CD4-positive, alpha-beta T cell treated with Interleukin-6 at 100 ng/mL for 8 hours (primary cell): ENCODE data around the gene PIGV.
"Not testable (repeated sequence)": the region's sequence is repeated elsewhere in the genome, so short reads cannot be mapped to it uniquely, and the experiment has no call there.

Source experiments
- DNase-seq: peaks from one replicate; pipeline ENCODE4 v3.0.0-alpha.2; 2020; ENCODE audit warnings: mixed read lengths, low spot score

The PIGV gene

DNA sequence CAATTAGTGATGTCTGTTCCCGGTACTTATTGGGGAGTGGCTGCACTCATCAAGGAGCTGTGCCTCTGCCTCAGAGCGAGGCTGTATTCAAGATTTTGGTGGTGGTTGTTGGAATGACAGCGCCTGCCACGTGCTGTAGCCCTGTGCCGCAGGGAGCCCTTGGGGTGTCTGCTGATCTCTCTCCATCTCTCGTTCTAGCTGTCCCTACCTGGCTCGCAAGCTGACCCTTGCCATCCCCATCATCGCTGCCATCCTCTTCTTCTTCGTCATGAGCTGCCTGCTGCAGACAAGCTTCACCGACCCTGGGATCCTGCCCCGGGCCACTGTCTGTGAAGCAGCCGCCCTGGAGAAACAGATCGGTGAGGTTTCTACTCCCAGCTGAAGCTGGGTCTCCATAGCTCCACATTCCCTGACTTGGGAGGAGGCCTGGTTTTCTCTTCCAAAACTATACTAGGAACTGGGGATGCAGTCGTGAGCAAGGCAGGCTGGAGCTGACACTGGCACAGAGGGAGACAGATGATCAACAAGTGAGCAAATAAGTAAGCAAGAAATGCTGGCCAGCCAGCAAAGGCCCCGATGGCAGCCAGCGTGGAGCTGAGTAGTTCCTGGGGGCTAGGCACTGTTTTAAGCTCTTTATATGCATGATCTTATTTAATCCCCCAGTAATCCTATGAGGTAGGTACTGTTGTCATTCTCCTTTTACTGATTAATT, 44.7 kb downstream of the PIGV start:
- no peak for DNase-seq

DNA sequence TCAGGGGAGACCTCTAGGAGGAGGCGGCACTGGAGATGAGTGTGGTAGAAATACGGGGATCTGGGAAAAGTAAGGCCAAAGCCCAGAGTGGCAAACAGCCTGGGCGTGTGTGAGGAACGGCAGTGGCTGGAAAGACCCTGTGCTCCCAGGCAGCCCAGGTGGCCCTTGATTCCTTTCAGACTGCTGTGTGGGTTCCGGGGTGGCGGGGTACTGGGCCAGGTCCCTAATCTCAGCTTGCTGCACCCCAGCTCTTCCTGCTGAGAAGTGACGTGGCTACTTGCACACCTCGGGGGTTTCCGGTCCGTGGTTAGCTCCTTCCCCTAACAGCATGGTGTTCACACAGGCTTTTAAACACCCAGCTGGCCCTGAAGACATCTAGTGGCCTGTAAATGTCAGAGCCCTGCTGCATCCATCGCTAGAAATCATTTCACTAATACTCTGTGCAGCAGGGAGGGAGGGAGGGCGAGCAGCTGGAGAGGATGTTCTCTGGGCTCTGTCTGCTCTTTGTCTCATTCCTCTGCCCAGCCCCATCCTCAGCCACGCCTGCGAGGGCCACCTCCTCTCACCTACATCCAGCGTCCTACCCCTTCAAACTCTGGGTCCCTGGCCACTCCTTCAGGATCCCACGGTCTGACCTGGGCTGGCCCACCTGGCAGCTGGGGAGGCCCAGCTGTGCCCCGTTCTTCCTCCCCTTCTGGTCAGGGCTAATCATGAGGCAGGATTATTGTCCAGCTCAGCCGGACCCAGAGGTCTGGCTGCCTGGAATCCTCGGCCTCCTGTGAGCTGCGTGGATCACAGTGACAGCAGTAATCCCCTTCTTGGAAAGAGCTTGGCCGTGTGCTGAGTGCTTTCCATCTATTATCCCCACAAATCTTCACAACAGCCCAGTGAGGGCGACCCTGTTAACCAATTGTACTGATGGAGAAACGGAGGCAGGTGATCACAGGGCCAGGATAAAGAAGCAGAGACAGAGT, 46.0 kb downstream of the PIGV start:
- DNase-seq: peak; percentile 94

DNA sequence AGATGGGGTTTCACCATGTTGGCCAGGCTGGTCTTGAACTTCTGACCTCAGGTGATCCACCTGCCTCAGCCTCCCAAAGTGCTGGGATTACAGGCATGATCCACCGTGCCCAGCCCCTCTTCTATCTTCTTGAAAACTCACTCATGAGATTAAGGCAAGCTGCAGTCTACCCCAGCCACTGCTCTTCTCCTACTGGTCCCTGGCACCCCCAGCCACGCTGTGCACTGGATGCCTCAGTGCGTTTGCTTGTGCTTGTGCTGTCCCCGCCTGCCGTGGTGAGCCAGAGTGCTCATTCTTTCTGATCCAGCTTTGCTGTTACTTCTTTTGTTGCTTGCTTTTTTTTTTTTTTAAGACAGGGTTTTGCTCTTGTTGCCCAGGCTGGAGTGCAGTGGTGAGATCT, 49.9 kb downstream of the PIGV start:
- DNase-seq: not testable (repeated sequence)

DNA sequence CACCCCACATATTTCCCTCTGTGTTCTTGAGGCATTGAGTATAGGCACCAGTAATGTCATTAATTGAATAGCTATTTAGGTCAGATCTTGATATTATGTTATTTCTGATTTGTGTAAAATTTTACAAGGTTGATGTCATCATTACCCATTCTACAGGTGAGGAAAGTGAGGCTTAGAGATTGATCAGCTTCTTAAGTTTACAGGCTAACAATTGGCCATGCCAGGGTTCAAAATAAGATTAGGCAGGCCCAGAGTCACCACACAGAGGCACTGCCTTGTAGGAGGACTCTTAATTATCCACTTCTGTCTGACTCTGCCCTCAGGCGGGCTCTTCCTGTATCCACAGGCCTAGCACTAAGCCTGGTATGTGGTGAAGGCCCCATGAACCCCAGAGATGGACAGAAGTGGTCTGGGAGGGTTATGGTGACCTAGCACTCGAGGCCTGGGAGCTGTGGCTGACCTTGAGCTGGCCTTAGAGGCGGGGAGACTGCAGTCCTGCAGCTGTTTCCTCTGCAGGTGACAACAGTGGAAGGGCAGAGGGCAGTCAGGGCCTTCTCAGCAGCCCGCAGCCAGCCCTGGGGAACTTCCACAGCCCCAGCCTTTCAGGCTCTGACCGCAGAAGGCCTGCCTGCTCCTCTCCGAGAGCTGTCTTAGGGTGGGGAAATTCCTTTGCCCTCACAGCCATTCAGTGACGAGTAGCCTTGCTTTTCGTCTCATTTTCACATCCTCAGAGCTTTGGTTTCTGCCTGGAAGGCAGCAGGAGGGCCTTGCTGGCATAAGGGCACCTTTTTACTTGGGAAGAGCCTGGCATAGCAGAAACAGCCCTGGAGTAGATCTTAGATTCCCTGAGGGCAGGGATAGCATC, 51.0 kb downstream of the PIGV start:
- peak; percentile 51 for DNase-seq

DNA sequence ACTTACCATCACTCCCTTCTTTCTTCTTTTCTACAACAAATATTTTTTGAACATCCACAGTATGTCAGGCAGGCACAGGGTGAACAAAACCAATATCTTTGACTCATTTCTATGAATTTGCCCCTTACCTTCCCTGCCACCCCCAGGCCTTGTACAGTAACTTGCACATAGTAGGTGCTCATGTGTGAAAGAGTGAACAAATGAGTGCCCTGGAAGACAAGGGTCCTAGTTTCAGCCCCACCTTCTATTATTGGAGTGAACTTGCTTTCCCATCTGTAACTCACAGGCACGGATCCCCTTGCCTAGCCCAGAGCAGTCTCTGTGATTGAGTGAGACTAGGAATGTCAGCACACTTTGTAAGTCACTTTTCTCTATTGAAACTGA, 51.6 kb downstream of the PIGV start:
- no peak for DNase-seq

DNA sequence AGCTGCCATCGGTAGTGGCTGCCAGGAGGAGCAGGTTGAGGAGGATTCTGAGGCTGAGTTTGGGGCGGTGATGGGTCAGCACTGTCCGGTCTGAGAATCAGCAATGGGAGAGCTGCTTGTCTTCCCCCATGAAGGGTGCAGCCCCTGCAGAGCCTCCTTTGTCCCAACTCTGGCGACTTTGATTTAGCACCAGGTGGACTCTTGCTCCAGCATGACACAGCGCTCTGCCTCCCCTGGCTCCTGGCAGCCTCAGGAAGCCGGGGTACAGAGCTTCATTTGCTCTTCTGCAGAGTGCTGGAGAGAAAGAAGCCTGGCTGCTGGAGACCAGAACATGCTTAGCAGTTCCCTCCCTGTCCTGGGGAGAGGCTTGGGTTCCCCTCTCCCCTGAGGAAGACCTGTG, 52.0 kb downstream of the PIGV start:
- DNase-seq: no peak

DNA sequence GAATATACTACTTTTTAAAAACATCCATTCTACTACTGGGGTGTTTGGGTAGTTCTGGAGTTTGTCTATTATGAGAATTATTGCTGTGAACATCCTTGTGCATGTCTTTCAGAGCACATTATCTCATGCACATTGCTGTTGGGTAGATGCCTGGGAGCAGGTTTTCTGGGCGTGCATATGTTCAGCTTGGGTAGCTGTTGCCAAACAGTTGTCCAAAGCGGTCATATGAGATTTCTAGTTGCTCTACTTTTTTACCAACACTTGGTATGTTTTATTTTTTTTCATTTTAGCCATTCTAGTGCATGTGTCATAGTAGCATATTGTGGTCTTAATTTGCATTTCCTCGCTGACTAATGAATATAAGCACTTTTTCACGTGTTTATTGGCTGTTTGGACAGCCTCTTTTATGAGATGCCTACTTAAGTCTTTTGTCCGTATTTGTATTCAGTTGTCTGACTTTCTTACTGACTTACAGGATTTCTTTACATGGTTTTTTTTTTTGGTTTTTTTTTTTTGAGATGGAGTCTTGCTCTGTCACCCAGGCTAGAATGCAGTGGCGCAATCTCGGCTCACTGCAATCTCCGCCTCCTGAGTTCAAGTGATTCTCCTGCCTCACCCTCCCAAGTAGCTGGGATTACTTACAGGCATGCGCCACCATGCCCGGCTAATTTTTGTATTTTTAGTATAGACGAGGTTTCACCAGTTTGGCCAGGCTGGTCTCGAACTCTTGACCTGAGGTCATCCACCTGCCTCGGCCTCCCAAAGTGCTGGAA, 56.9 kb downstream of the PIGV start:
- DNase-seq: no peak

DNA sequence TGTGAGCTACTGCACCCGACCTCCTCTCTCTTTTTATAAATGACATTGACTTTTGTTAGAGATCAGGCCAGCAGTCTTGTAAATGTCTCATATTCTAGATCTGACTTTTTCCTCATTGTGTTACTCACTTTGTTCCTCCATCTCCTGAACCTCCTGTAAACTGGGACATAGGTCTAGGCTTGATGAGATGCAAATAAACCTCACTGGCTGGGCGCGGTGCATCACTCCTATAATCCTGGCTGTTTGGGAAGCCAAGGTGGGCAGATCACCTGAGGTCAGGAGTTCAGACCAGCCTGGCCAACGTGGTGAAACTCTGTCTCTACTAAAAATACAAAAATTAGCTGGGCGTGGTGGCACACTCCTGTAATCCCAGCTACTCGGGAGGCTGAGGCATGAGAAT, 60.1 kb downstream of the PIGV start:
- not testable (repeated sequence) for DNase-seq
